Smooth muscle cell (in vitro differentiated cells): ENCODE data around the gene SUPT20H. TPM values are rescaled to one million over a fixed set of nuclear protein-coding genes. Genes with fewer than 3 reads are reported as not detected.

ENCODE experiments used
- DNase-seq: peaks from one replicate; lab custom pipeline; 2025; ENCODE audit not compliant: unreplicated experiment; lab: John Stamatoyannopoulos, UW
- H2AFZ ChIP-seq: fragments of 200-600 bp; sonication (generic); 2 replicates; pipeline ENCODE4 v1.6.0; 2016; ENCODE audit warnings: antibody characterized with exemption, low read depth, mild to moderate bottlenecking
- H3F3A ChIP-seq: fragments of 200-600 bp; sonication (generic); 2 replicates; pipeline ENCODE4 v1.6.0; 2017; ENCODE audit warnings: antibody characterized with exemption, low read depth
- H3K27ac ChIP-seq: fragments of 200-600 bp; sonication (generic); 2 replicates; pipeline ENCODE4 v1.5.1; 2016; ENCODE audit warnings: low read depth, mild to moderate bottlenecking
- H3K27me3 ChIP-seq: fragments of 200-600 bp; sonication (generic); 2 replicates; pipeline ENCODE4 v1.6.1; 2016; ENCODE audit warnings: low read depth, mild to moderate bottlenecking
- H3K36me3 ChIP-seq: fragments of 200-600 bp; sonication (generic); 2 replicates; pipeline ENCODE4 v1.5.1; 2016; ENCODE audit warnings: low read depth
- H3K4me1 ChIP-seq: fragments of 200-600 bp; sonication (generic); 2 replicates; pipeline ENCODE4 v1.5.1; 2016; ENCODE audit warnings: low read depth
- H3K4me2 ChIP-seq: fragments of 200-600 bp; sonication (generic); 2 replicates; pipeline ENCODE4 v1.6.0; 2016; ENCODE audit warnings: mild to moderate bottlenecking
- H3K4me3 ChIP-seq: fragments of 200-600 bp; sonication (generic); 2 replicates; pipeline ENCODE4 v1.5.1; 2016; ENCODE audit warnings: mild to moderate bottlenecking
- H3K79me2 ChIP-seq: fragments of 200-600 bp; sonication (generic); 2 replicates; pipeline ENCODE4 v1.6.0; 2016; ENCODE audit warnings: low read depth, mild to moderate bottlenecking
- H3K9ac ChIP-seq: fragments of 200-600 bp; sonication (generic); 2 replicates; pipeline ENCODE4 v1.6.0; 2016; ENCODE audit warnings: low read depth
- H3K9me3 ChIP-seq: fragments of 200-600 bp; sonication (generic); replicated peaks from 2 replicates; pipeline ENCODE4 v1.5.1; 2016; ENCODE audit warnings: low read depth
- H4K20me1 ChIP-seq: fragments of 200-600 bp; sonication (generic); 2 replicates; pipeline ENCODE4 v1.6.0; 2016; ENCODE audit warnings: low read depth
- WGBS: methylation state at CpG from one replicate; pipeline ENCODE4 v1.1.7; 2016; ENCODE audit warnings: low lambda C conversion rate; 5-methylcytosine and 5-hydroxymethylcytosine counted together
- polyA plus RNA-seq: library from polyadenylated mRNA; unstranded; fragments of >200 nt; fragmentation: Nextera tagmentation; extraction: Ambion mirVana; gene quantifications from 2 replicates; pipeline ENCODE4 v1.2.1, GENCODE V29; 2016
- total RNA-seq: library from RNA; depleted of rRNA; stranded (reverse); fragments of >200 nt; gene quantifications from 2 replicates; pipeline ENCODE4 v1.2.3, GENCODE V29; 2014
- TF ChIP-seq, protein P1 (sequence below): fragments of 200-600 bp; sonication (generic); IDR thresholded peaks from 2 replicates; pipeline ENCODE4 v1.5.1; 2017; ENCODE audit warnings: borderline replicate concordance, mild to moderate bottlenecking, antibody characterized with exemption; ENCODE audit not compliant: insufficient read depth, poor library complexity, severe bottlenecking

Gene SUPT20H
- total and polyA plus RNA-seq, 2 experiments from 2014 or later = 46.9 to 116 TPM

DNA sequence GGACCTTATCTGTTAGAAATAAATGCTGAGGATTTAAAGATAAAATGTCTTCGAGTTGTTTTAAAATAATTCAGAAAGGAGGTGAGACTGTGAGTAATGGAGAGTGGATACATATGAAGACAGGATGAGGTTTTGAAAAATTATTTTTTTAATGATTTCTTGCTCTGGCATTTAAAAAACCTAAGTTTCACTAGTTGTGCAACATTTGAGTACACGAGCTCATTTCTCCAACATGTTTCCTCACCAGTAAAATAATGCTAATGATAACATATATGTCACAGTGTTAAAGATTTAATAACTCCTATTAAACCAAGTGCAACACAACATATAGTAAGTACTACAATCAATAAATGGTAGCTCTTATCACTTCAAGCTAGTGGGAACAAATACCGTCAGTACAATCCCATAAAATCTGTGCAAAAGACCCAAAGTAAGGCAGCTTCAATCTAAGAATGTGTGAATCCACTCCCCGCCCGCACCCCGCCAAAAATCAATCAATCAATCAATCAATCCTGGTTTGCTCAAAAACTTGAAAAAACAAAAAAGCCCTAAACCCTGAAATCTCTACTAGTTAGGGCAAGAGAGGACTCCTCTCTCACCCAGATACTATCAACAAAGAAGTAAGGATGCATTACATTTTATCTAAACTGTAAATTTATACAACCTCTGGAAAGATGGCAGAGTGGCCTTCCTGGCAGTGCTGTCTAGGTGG lies 61.6 kb downstream of the SUPT20H start:
- peaks cover 49% of the 10 kb centered on the region for H3K79me2 ChIP-seq
- peak overlapping the region; percentile 98 for H3K4me2 ChIP-seq
- WGBS = 76% methylated on average over 6 of the region's 6 CpGs
- peak overlapping the region; percentile 93 for H2AFZ ChIP-seq
- H3K27me3 ChIP-seq = no peaks in the 10 kb centered on the region
- H3F3A ChIP-seq = peaks cover 6% of the 10 kb centered on the region
- peak overlapping the region; percentile 98 for H3K4me3 ChIP-seq
- DNase-seq = no peak
- H3K27ac ChIP-seq = no peak overlapping the region
- H3K4me1 ChIP-seq = peaks cover 15% of the 10 kb centered on the region
- H4K20me1 ChIP-seq = peaks cover 6% of the 10 kb centered on the region
- peak overlapping the region; percentile 86 for H3K9ac ChIP-seq
- H3K9me3 ChIP-seq = no peaks in the 10 kb centered on the region
- no peaks in the 10 kb centered on the region for H3K36me3 ChIP-seq
- TF ChIP-seq, protein P1, sequence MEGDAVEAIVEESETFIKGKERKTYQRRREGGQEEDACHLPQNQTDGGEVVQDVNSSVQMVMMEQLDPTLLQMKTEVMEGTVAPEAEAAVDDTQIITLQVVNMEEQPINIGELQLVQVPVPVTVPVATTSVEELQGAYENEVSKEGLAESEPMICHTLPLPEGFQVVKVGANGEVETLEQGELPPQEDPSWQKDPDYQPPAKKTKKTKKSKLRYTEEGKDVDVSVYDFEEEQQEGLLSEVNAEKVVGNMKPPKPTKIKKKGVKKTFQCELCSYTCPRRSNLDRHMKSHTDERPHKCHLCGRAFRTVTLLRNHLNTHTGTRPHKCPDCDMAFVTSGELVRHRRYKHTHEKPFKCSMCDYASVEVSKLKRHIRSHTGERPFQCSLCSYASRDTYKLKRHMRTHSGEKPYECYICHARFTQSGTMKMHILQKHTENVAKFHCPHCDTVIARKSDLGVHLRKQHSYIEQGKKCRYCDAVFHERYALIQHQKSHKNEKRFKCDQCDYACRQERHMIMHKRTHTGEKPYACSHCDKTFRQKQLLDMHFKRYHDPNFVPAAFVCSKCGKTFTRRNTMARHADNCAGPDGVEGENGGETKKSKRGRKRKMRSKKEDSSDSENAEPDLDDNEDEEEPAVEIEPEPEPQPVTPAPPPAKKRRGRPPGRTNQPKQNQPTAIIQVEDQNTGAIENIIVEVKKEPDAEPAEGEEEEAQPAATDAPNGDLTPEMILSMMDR = no peak

DNA sequence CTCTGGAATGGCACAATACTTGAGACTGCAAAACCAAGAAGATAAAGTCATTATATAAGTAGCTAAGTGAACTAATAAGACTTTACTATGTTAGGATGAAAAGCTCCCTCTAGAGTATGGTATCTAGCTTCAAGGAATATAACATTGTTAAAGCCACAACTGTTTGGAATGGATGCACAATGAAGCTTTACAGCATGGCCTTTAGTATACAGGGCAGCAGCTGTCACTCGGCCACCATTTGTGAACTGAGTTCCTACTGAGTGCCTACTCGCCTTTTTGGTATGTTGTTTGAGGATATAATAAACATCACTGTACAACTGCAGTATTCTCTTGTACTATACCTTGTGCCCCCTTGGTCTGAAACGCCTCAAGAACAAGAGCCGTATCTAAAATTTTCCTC lies 67.1 kb downstream of the SUPT20H start:
- H4K20me1 ChIP-seq = peaks cover 6% of the 10 kb centered on the region
- no peak overlapping the region for H3K9ac ChIP-seq
- H3F3A ChIP-seq = peaks cover 3% of the 10 kb centered on the region
- WGBS = 95% methylated on average over 4 of the region's 4 CpGs
- no peaks in the 10 kb centered on the region for H3K4me1 ChIP-seq
- TF ChIP-seq, protein P1 = no peak
- no peaks in the 10 kb centered on the region for H3K9me3 ChIP-seq
- no peak overlapping the region for H3K4me3 ChIP-seq
- no peak overlapping the region for H3K4me2 ChIP-seq
- no peak for DNase-seq
- peaks cover 24% of the 10 kb centered on the region for H3K79me2 ChIP-seq
- peaks cover 13% of the 10 kb centered on the region for H3K36me3 ChIP-seq
- H3K27ac ChIP-seq = no peak overlapping the region
- no peaks in the 10 kb centered on the region for H3K27me3 ChIP-seq
- H2AFZ ChIP-seq = no peak overlapping the region

GRCh38 chr13:36986462-36987240 lies 72.8 kb downstream of the SUPT20H start:
- peaks cover 33% of the 10 kb centered on the region for H3K36me3 ChIP-seq
- WGBS = 93% methylated on average over 2 of the region's 2 CpGs
- no peak for DNase-seq
- H2AFZ ChIP-seq = no peak overlapping the region
- H3K4me1 ChIP-seq = no peaks in the 10 kb centered on the region
- H3K27me3 ChIP-seq = no peaks in the 10 kb centered on the region
- H3F3A ChIP-seq = peaks cover 13% of the 10 kb centered on the region
- TF ChIP-seq, protein P1 = no peak
- no peaks in the 10 kb centered on the region for H3K79me2 ChIP-seq
- no peak overlapping the region for H3K9ac ChIP-seq
- no peak overlapping the region for H3K27ac ChIP-seq
- H3K4me3 ChIP-seq = no peak overlapping the region
- no peaks in the 10 kb centered on the region for H4K20me1 ChIP-seq
- no peak overlapping the region for H3K4me2 ChIP-seq
- no peaks in the 10 kb centered on the region for H3K9me3 ChIP-seq
